GM18873 (cell line): ENCODE measurements around the gene WNT9A.
"Not testable (repeated sequence)": the region's sequence is repeated elsewhere in the genome, so short reads cannot be mapped to it uniquely, and the experiment has no call there.

Experiments used
- ATAC-seq: cut with Tn5 transposase; IDR thresholded peaks from one replicate; pipeline ENCODE4 v1.9.1; 2021; ENCODE audit warnings: mild to moderate bottlenecking, moderate library complexity, moderate number of reproducible peaks; ENCODE audit not compliant: unreplicated experiment, low FRiP score

The WNT9A gene

GRCh38 chr1:227913764-227914721, 33.7 kb downstream of the WNT9A start:
- ATAC-seq: no peak

- ATAC-seq: no peak
Observed at GRCh38 chr1:227913396-227913763, 34.4 kb downstream of the WNT9A start.

GRCh38 chr1:227912866-227913265, 34.9 kb downstream of the WNT9A start:
- no peak for ATAC-seq

GRCh38 chr1:227911376-227911775, 36.4 kb downstream of the WNT9A start:
- no peak for ATAC-seq

GRCh38 chr1:227910511-227911153, 37.1 kb downstream of the WNT9A start:
- no peak for ATAC-seq

GRCh38 chr1:227909923-227910328, 37.8 kb downstream of the WNT9A start:
- ATAC-seq: not testable (repeated sequence)

- ATAC-seq: no peak
Observed at GRCh38 chr1:227909188-227909587, 38.5 kb downstream of the WNT9A start.

- no peak for ATAC-seq
Observed at GRCh38 chr1:227908359-227908758, 39.4 kb downstream of the WNT9A start.

- no peak for ATAC-seq
Observed at GRCh38 chr1:227907439-227908015, 40.2 kb downstream of the WNT9A start.

- no peak for ATAC-seq
Observed at GRCh38 chr1:227906550-227907071, 41.1 kb downstream of the WNT9A start.

GRCh38 chr1:227905573-227906487, 41.9 kb downstream of the WNT9A start:
- no peak for ATAC-seq

- no peak for ATAC-seq
Observed at GRCh38 chr1:227904541-227905335, 43.0 kb downstream of the WNT9A start.

- no peak for ATAC-seq
Observed at GRCh38 chr1:227903614-227904501, 43.9 kb downstream of the WNT9A start.

- no peak for ATAC-seq
Observed at GRCh38 chr1:227903061-227903521, 44.6 kb downstream of the WNT9A start.

GRCh38 chr1:227902641-227902990, 45.1 kb downstream of the WNT9A start:
- ATAC-seq: no peak

GRCh38 chr1:227901906-227902640, 45.7 kb downstream of the WNT9A start:
- no peak for ATAC-seq

GRCh38 chr1:227901239-227901905, 46.4 kb downstream of the WNT9A start:
- no peak for ATAC-seq
